GM23338 (cell line): Measurements from ENCODE around the gene PGS1. TPM values are rescaled to one million over a fixed set of nuclear protein-coding genes. Genes with fewer than 3 reads are reported as not detected.

Experiments
- ATAC-seq: fragments of 200-7000 bp; cut with Tn5 transposase; 3 replicates; pipeline ENCODE4 v1.9.1; 2020
- DNase-seq: peaks from one replicate; pipeline ENCODE4 v3.0.0-alpha.2; 2015; ENCODE audit warnings: low spot score
- H2AFZ ChIP-seq: fragments of 200-600 bp; sonication (generic); 2 replicates; pipeline ENCODE4 v1.8.0; 2016; ENCODE audit warnings: antibody characterized with exemption, mild to moderate bottlenecking, moderate library complexity
- H3F3A ChIP-seq: fragments of 200-600 bp; sonication (generic); replicated peaks from 2 replicates; pipeline ENCODE4 v1.8.0; 2017; ENCODE audit warnings: antibody characterized with exemption, mixed run types, low read depth
- H3K27ac ChIP-seq: fragments of 200-600 bp; sonication (generic); 2 replicates; pipeline ENCODE4 v1.6.1; 2016; ENCODE audit warnings: low read depth
- H3K27me3 ChIP-seq: fragments of 200-600 bp; sonication (generic); 2 replicates; pipeline ENCODE4 v1.8.0; 2016; ENCODE audit warnings: mild to moderate bottlenecking, mixed run types, moderate library complexity; ENCODE audit not compliant: insufficient read depth
- H3K36me3 ChIP-seq: fragments of 200-600 bp; sonication (generic); 2 replicates; pipeline ENCODE4 v1.8.0; 2016; ENCODE audit warnings: mild to moderate bottlenecking; ENCODE audit not compliant: insufficient read depth
- H3K4me1 ChIP-seq: fragments of 200-600 bp; sonication (generic); 2 replicates; pipeline ENCODE4 v1.8.0; 2016; ENCODE audit warnings: mild to moderate bottlenecking, moderate library complexity; ENCODE audit not compliant: insufficient read depth
- H3K4me2 ChIP-seq: fragments of 200-600 bp; sonication (generic); 2 replicates; pipeline ENCODE4 v1.7.1; 2017; ENCODE audit warnings: mixed run types
- H3K4me3 ChIP-seq: fragments of 200-600 bp; sonication (generic); 2 replicates; pipeline ENCODE4 v1.6.1; 2016; ENCODE audit warnings: mixed run types
- H3K79me2 ChIP-seq: fragments of 200-600 bp; sonication (generic); replicated peaks from 2 replicates; pipeline ENCODE4 v1.8.0; 2017; ENCODE audit warnings: mild to moderate bottlenecking; ENCODE audit not compliant: insufficient read depth
- H3K9me2 ChIP-seq: fragments of 200-600 bp; sonication (generic); 2 replicates; pipeline ENCODE4 v1.8.0; 2017; ENCODE audit not compliant: insufficient read depth
- H4K20me1 ChIP-seq: fragments of 200-600 bp; sonication (generic); replicated peaks from 2 replicates; pipeline ENCODE4 v1.8.0; 2017; ENCODE audit warnings: mild to moderate bottlenecking; ENCODE audit not compliant: insufficient read depth
- H3K27ac Mint-ChIP-seq: 2 replicates; pipeline ENCODE4 v1.8.0; 2020; ENCODE audit warnings: inconsistent platforms, mild to moderate bottlenecking, moderate library complexity, mixed read lengths
- H3K27me3 Mint-ChIP-seq: 3 replicates; pipeline ENCODE4 v1.8.0; 2022; ENCODE audit warnings: low read depth, mild to moderate bottlenecking, moderate library complexity, mixed read lengths, inconsistent platforms; ENCODE audit not compliant: insufficient read depth, poor library complexity
- H3K36me3 Mint-ChIP-seq: 3 replicates; pipeline ENCODE4 v1.8.0; 2021; ENCODE audit warnings: low read depth, mild to moderate bottlenecking, inconsistent platforms, moderate library complexity, mixed read lengths
- H3K4me1 Mint-ChIP-seq: 3 replicates; pipeline ENCODE4 v1.8.0; 2020; ENCODE audit warnings: mild to moderate bottlenecking, inconsistent platforms, mixed read lengths
- H3K4me3 Mint-ChIP-seq: 3 replicates; pipeline ENCODE4 v1.8.0; 2021; ENCODE audit warnings: moderate library complexity, mild to moderate bottlenecking, inconsistent platforms, mixed read lengths
- H3K9me3 Mint-ChIP-seq: 3 replicates; pipeline ENCODE4 v1.8.0; 2020; ENCODE audit warnings: moderate library complexity, mild to moderate bottlenecking, inconsistent platforms, mixed read lengths
- CREB1 ChIP-seq: fragments of 250-450 bp; sonication (Bioruptor Pico); IDR thresholded peaks from 2 replicates; pipeline ENCODE4 v1.5.0; 2020; ENCODE audit warnings: low read depth, mild to moderate bottlenecking, moderate library complexity
- ETS1 ChIP-seq: IDR thresholded peaks from 2 replicates; pipeline ENCODE4 v1.6.1; 2016; ENCODE audit warnings: antibody characterized with exemption
- EZH2 ChIP-seq: fragments of 200-600 bp; sonication (generic); IDR thresholded peaks from one replicate; pipeline ENCODE4 v1.8.0; 2017; ENCODE audit warnings: antibody characterized with exemption, mild to moderate bottlenecking, low read depth; ENCODE audit not compliant: unreplicated experiment
- JUNB ChIP-seq: IDR thresholded peaks from one replicate; pipeline ENCODE4 v1.6.1; 2016; ENCODE audit warnings: antibody characterized with exemption; ENCODE audit not compliant: unreplicated experiment
- POLR2AphosphoS5 ChIP-seq: IDR thresholded peaks from 2 replicates; pipeline ENCODE4 v1.6.1; 2016; ENCODE audit warnings: antibody characterized with exemption, low read depth
- REST ChIP-seq: IDR thresholded peaks from one replicate; pipeline ENCODE4 v1.6.1; 2018; ENCODE audit warnings: antibody characterized with exemption; ENCODE audit not compliant: unreplicated experiment
- polyA plus RNA-seq: library from polyadenylated mRNA; unstranded; fragments of >200 nt; fragmentation: Nextera tagmentation; extraction: Ambion mirVana; gene quantifications from 2 replicates; pipeline ENCODE4 v1.2.1, GENCODE V29; 2016
- total RNA-seq: library from RNA; depleted of rRNA; stranded (reverse); fragments of >200 nt; shearing (Covaris generic); gene quantifications from 2 replicates; pipeline ENCODE4 v1.2.3, GENCODE V29; 2014
- TF ChIP-seq, protein P1 (sequence below), 2 experiments: fragments of 200-600 bp in 1 of 2; sonication (generic) in 1 of 2; conservative IDR thresholded peaks; 2 replicates each; pipeline versions ENCODE4 v1.5.1 to v1.6.1; 2016 to 2017; ENCODE audit warnings: antibody characterized with exemption in 2 of 2, low read depth in 2 of 2, mild to moderate bottlenecking in 2 of 2, moderate library complexity in 1 of 2
- TF ChIP-seq, protein P2 (sequence below): fragments of 250-450 bp; sonication (Bioruptor Pico); IDR thresholded peaks from 2 replicates; pipeline ENCODE4 v1.5.0; 2020; ENCODE audit warnings: mild to moderate bottlenecking, moderate library complexity

Gene PGS1
- total and polyA plus RNA-seq, 2 experiments from 2014 or later, result 43.9 to 67.1 TPM

GRCh38 chr17:78422267-78422605 lies 43.8 kb downstream of the PGS1 start:
- Histone ChIP-seq H2AFZ (no peak overlapping the region), H3K9me2 (no peaks in the 10 kb centered on the region), H3K4me2 (no peak overlapping the region), H3K4me3 (no peak overlapping the region), H3K79me2 (peaks cover 21% of the 10 kb centered on the region), H4K20me1 (peaks cover 16% of the 10 kb centered on the region), H3K27ac (peak overlapping the region; percentile 29), H3K36me3 (peaks cover 20% of the 10 kb centered on the region), H3K27me3 (no peaks in the 10 kb centered on the region), H3F3A (peaks cover 22% of the 10 kb centered on the region), H3K4me1 (peaks cover 12% of the 10 kb centered on the region; the same call in 1 of the 2 replicates)
- Mint-ChIP-seq H3K36me3 (peaks cover 69% of the 10 kb centered on the region), H3K9me3 (no peaks in the 10 kb centered on the region), H3K27me3 (peaks cover 8% of the 10 kb centered on the region), H3K27ac (peak overlapping the region; percentile 89), H3K4me1 (peaks cover 24% of the 10 kb centered on the region), H3K4me3 (no peak overlapping the region)
- DNase-seq, result no peak
- no peak for ATAC-seq
- TF ChIP-seq ETS1 (no peak), EZH2 (no peak), POLR2AphosphoS5 (no peak), CREB1 (CRISPR knock-in tag) (no peak), JUNB (no peak), REST (no peak)
- TF ChIP-seq, protein P1, sequence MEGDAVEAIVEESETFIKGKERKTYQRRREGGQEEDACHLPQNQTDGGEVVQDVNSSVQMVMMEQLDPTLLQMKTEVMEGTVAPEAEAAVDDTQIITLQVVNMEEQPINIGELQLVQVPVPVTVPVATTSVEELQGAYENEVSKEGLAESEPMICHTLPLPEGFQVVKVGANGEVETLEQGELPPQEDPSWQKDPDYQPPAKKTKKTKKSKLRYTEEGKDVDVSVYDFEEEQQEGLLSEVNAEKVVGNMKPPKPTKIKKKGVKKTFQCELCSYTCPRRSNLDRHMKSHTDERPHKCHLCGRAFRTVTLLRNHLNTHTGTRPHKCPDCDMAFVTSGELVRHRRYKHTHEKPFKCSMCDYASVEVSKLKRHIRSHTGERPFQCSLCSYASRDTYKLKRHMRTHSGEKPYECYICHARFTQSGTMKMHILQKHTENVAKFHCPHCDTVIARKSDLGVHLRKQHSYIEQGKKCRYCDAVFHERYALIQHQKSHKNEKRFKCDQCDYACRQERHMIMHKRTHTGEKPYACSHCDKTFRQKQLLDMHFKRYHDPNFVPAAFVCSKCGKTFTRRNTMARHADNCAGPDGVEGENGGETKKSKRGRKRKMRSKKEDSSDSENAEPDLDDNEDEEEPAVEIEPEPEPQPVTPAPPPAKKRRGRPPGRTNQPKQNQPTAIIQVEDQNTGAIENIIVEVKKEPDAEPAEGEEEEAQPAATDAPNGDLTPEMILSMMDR (conservative IDR thresholded peaks at IDR 0.05; ENCODE audit: low read depth in 2 of 2), result no peak
- TF ChIP-seq, protein P2, sequence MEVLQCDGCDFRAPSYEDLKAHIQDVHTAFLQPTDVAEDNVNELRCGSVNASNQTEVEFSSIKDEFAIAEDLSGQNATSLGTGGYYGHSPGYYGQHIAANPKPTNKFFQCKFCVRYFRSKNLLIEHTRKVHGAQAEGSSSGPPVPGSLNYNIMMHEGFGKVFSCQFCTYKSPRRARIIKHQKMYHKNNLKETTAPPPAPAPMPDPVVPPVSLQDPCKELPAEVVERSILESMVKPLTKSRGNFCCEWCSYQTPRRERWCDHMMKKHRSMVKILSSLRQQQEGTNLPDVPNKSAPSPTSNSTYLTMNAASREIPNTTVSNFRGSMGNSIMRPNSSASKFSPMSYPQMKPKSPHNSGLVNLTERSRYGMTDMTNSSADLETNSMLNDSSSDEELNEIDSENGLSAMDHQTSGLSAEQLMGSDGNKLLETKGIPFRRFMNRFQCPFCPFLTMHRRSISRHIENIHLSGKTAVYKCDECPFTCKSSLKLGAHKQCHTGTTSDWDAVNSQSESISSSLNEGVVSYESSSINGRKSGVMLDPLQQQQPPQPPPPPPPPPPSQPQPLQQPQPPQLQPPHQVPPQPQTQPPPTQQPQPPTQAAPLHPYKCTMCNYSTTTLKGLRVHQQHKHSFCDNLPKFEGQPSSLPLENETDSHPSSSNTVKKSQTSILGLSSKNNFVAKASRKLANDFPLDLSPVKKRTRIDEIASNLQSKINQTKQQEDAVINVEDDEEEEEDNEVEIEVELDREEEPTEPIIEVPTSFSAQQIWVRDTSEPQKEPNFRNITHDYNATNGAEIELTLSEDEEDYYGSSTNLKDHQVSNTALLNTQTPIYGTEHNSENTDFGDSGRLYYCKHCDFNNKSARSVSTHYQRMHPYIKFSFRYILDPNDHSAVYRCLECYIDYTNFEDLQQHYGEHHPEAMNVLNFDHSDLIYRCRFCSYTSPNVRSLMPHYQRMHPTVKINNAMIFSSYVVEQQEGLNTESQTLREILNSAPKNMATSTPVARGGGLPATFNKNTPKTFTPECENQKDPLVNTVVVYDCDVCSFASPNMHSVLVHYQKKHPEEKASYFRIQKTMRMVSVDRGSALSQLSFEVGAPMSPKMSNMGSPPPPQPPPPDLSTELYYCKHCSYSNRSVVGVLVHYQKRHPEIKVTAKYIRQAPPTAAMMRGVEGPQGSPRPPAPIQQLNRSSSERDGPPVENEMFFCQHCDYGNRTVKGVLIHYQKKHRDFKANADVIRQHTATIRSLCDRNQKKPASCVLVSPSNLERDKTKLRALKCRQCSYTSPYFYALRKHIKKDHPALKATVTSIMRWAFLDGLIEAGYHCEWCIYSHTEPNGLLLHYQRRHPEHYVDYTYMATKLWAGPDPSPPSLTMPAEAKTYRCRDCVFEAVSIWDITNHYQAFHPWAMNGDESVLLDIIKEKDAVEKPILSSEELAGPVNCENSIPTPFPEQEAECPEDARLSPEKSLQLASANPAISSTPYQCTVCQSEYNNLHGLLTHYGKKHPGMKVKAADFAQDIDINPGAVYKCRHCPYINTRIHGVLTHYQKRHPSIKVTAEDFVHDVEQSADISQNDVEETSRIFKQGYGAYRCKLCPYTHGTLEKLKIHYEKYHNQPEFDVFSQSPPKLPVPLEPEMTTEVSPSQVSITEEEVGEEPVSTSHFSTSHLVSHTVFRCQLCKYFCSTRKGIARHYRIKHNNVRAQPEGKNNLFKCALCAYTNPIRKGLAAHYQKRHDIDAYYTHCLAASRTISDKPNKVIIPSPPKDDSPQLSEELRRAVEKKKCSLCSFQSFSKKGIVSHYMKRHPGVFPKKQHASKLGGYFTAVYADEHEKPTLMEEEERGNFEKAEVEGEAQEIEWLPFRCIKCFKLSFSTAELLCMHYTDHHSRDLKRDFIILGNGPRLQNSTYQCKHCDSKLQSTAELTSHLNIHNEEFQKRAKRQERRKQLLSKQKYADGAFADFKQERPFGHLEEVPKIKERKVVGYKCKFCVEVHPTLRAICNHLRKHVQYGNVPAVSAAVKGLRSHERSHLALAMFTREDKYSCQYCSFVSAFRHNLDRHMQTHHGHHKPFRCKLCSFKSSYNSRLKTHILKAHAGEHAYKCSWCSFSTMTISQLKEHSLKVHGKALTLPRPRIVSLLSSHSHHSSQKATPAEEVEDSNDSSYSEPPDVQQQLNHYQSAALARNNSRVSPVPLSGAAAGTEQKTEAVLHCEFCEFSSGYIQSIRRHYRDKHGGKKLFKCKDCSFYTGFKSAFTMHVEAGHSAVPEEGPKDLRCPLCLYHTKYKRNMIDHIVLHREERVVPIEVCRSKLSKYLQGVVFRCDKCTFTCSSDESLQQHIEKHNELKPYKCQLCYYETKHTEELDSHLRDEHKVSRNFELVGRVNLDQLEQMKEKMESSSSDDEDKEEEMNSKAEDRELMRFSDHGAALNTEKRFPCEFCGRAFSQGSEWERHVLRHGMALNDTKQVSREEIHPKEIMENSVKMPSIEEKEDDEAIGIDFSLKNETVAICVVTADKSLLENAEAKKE (CRISPR knock-in tag), result no peak
